Measurements from ENCODE around the gene CHST12.
"Not testable (repeated sequence)": the region's sequence is repeated elsewhere in the genome, so short reads cannot be mapped to it uniquely, and the experiment has no call there.

Gene CHST12

DNA sequence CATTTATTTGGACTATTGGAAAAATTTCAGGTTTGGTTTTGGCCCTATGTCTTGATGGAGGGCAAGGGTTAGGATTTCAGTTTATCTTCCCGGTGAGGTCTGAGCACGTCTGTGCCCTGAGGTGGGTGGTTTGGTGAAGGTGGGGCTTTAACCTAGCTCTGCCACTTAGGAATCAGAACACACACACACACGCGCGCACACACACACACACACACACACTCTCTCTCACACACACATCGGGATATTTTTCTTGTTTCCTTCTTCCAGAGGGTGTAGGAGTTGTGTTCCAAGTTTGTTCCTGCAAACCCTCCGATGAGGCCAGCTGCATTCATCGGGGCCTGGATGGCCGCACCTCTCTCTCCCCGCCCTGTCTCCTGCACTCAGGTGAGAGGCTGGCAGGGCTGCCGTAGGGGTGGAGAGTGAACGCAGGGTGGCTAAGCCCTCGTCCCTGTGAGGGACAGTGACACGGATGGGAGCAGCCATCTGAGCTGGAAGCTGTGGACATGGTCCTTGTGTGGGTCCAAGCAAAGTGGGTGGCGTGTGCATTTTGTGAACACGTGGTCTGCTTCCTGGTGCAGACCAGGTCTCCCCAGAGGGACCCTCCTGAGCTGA lies 34.2 kb downstream of the CHST12 start:
- DNase-seq: no peak

DNA sequence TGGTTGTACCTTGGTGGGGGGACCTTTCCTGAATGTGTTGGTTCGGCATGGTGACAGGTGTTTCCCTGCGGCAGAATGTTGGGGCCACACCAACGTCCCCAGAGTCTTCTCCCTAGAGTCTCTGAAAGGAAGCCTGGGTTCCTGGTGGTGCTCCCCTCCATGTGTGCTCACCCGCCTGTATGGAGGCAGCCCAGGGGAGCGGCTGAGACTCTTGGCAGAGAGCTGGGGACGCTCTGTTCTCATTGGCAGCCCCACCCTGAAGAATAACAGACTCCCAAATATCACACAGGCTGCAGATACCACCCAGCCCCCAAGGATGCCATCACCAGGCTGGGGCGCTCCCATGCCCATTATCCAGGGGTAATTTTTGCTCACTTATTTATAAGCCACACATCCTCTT lies 34.8 kb downstream of the CHST12 start:
- no peak for DNase-seq

DNA sequence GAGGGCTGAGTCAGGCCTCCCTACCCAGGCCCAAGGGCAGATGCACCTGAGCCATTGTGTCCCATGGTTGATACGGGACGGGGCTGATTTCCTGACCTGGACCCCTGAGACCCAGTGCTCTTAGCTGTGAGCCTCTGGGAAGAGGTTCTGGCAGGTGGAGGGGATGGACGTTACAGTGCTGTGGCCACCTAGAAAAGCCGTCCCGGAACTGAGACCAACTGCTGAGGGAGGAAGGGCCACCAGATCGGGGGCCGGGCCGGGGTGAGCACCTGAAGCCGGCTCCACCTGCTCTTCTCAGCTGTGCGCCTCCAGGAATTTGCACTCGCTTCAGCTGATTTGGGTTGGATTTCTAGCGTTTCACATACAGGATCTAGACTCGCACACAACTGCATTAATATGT lies 35.4 kb downstream of the CHST12 start:
- no peak for DNase-seq

DNA sequence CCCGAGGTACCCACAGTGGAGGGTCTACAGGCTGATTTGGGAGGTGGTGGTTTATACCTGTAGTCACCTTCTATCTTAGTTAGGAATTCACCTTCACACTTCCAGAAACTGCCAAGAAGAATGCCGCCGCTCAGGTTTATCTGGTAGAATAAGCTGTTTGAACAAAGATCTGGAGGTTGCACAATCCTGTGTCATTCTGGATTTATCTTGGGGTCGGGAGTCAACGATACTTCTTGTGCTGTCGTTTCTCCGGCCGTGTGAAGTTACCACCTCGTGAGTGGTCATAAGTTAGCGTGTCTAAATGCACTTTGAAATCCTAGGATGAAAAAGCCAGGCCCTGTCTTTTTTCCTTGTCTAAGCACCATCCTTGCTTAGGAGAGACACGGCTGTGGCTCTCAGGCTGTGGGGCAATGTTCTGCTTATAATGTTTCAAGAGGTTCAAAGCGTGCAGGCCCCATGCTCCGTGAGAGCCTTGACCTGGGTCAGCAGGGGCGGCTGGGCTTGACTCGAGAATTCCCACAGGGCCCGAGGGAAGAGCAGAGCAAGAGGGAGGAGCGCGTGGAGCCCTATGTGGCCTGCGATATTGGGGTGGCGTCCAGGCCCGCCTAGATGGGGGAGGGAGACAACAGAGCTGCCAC lies 37.3 kb downstream of the CHST12 start:
- DNase-seq: peak; percentile 20

DNA sequence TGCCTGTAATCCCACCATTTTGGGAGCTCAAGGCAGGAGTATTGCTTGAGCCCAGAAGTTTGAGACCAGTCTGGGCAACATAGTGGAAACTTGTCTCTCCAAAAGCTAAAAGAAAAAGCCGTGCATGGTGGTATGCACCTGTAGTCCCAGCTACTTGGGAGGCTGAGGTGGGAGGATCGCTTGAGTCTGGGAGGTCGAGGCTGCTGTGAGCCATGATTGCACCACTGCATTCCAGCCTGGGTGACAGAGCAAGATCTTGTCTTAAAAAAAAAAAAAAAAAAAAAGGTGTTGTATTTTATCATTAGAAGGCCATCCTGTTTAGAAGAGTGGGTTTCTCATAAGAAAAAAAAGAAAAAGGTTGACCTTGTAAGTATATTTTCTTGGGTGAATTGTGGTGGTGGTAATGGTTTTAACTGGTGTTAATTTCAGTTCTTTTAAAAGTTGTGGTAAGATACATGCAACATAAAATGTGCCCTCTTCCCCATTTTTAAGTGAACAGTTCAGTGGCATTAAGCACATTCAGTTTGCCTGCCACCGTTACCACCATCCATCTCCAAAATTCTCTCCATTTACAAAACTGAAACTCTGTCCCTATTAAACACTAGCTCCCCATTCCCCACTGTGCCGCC lies 38.1 kb downstream of the CHST12 start:
- DNase-seq: no peak

DNA sequence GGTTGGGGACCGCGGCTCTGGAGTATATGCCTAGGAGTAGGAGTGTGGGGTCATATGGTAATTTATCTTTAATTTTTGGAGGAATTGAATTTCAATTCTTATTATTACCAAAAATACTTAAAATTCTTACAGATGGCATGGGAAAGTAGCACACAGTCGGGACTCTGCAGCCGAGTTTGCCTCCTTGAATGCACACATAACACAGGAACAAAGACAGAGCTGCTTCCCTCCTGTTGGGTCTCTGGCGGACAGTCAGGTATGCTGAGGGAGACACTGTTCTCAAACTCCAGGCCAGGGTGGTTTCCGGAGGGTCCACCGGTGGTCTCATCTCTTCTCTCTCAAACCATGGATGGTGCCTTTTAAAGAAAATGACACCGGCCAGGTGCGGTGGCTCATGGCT lies 40.1 kb downstream of the CHST12 start:
- no peak for DNase-seq

DNA sequence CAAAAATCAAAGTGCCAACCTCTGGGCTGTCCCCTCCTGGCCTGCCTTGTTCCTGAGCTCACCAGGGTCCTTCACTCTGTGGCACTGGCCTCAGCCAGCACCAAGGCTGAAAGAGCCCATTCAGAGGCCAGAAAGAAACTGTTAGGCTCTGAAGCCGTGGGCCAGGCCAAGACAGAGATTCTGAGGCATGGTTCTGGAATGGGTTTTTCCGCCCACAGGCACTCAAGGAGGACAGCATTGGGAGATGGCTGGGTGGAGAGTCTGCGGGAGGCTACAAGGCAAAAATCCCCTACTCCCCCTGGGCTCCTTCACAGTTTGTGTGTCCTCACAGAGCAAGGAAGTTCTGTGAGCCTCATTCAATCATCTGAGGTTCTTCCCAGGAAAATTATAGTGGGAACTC lies 41.1 kb downstream of the CHST12 start:
- peak; percentile 63 for DNase-seq

DNA sequence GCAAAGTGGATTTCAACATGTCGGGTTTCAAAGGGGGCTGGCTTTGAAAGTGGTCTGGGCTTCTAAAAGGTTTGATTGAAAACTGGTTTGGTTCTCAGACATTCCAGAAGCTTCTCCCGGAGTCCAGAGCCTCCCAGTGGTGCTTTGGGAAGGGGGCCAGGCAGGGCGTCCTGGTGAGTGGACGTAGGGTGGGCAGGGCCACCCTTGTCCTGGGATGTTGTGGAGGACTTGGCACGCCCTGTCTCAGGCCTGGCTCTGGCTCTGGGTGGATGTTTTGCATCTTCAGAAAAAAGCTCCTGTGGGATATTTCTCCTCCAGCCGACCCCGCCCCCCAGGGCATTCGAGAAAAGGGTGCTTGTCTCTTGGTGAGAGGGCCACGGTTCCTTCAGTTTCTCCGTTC lies 41.6 kb downstream of the CHST12 start:
- DNase-seq: no peak

DNA sequence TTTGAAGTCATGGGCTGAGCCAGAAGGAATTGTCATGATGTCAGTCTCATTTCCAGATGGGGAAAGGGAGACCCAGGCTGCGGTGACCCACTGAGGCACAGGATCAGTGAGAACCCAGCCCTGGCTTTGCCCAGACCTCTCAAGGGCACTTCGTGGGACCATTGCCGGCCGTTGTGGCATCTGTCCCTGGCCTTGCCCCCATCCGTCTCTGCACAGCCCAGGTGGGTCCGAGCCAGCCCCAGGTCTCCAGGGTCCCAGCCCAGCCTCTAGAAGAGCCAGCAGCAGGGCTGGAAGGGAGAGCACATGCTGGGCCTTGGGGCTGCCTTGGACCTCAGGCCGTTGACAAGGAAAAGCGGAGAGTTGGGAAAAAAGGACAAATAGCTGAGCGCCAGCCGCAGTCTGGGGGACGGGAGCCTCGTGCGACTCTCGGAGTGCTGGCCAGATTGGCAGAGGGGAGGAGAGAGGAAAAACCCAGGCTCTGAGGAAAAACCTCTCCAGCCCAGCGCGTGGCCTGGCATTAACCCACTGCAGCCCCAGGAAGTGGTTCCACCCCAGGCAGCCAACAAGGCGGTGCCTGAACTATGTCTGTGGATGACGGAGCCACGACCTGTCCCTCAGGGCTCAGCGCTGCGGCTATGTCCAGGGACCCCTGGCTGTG lies 42.6 kb downstream of the CHST12 start:
- no peak for DNase-seq

DNA sequence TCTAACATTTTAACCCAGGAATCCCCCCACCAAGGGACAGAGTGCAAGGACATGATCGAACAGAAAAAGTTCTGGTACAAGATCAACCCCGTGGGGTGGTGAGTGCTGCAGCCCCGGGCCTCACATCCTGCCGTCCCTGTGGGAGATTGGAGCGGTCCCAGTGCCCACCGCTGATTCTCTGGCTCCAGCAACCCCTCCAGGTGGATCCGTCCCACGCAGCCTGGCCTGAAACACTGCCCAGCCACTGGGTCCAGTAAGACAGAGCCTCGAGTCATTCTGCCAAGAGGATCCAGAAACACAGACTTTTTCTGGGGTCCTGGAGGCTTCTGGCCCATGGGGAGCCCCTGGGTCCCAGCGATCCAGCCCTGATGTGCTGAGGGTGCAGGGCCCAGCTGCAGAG lies 43.3 kb downstream of the CHST12 start:
- no peak for DNase-seq

DNA sequence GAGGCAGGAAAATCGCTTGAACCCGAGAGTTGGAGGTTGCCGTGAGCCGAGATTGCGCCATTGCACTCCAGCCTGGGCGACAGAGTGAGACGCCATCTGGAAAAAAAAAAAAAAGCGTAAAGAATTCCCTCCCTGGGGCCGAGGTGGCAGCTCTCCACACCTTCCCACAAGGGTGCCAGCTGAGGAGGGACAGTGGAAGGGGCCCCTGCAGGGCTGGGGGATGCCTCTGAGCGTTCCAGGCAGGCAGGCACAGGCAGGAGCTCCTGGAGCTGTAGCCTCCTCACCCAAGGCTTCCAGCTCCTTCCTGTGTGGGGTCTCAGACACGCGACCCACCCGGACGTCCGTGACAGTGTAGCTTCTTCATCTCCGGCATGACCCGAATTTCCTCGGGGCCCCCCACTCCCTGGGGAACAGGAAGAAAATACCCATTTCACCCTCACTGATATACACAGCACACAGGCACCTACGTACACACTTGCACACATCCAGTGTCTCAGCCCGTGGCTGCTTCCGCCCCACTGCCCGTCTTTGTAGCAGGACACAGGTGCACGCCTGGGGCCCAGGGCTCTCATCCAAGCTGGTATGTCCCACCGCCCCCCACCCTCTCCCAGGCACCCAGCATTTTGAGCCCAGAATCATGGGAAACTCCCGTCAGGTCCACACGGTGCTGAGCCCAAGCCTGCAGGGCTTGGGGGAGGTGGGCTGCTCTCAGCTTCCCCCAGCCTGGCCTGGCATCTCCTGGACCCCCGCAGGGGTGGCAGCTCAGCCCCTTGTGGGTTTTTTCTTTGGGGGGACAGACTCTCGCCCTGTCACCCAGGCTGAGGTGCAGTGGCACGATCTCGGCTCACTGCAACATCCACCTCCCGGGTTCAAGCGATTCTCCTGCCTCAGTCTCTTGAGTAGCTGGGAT lies 47.0 kb downstream of the CHST12 start:
- no peak for DNase-seq

DNA sequence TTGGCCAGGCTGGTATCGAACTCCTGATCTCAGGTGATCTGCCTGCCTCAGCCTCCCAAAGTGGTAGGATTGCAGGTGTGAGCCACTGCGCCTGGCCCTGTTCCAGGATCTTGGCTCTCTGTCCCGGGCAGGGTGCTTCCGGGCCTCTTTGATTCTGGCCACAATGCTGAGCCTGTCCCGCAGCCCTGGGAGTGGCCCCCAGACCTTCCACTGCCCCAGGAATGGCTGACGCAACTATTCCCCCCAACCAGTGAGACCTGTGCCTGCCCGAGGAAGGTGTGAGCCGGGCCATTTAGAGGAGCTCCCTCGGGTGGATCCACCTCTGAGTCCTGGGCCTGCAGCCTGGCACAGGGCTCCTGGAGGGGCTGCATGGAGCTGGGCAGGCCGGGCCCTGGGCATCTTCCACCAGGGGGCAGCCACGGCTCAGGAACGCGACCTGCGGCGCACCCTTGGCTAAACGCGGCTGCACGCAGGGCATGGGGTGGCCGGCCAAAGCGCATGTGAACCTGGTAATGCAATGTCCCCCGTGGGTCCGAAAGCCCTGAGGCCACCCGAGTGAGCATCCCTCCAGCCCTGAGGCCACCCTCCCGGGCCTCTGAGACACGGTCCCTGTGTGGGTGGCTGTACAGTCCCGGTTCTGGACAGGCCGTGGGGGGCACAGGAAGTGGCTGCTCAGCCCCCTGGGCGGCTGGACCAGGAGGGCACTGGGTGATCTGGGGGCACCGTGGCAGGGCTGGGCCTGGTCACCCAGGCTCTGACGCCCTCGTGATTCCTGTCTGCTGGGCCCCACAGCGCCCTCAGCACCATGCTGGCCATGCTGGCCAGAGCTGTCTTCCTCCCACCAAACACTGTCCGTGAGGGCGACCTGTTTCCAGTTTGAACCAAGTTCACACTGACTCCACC lies 48.0 kb downstream of the CHST12 start:
- peak; percentile 85 for DNase-seq

DNA sequence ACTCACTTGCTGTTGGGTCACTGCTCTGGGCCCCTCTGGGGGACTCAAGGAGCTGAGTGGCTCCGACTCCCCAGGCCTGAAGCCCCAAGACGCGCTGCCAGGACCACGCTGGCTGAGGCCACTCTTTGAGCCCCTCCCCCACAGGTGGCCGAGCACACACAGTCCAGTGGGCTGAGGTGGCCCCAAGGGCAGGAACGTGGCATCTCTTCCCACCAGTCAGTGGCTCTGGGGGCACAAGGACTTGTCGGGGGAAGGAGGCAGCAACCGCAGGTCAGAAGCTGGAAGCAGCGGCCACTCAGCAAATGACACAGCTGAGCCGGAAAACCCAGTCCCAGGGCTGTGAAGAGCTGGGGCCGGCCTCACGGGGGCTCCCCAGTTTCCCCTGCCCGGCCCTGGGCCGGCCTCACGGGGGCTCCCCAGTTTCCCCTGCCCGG lies 48.7 kb downstream of the CHST12 start:
- DNase-seq: no peak

DNA sequence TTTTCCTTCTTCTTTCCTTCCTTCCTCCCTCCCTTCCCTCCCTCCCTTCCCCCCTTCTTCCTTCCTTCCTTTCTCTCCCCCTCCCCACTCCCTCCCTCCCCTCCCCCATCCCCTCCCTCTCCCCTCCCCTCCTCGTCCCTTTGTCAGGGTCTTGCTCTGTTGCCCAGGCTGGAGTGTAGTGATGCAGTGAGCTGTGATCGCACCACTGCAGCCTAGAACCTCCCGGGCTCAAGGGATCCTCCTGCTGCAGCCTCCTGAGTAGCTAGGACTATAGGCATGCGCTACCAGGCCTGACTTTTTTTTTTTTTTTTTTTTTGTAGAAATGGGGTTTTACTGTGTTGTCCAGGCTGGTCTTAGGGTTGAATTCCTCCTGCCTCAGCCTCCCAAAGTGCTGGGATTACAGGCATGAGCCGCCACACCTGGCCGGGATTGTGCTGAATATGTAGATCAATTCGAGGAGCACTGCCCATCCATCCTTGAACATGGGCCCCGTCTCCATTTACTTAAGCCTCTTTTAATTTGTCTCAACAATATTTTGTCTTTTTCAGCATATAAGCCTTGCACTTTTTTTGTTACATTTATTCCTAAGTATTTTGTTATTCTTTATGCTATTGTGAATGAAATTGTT lies 49.3 kb downstream of the CHST12 start:
- DNase-seq: no peak

DNA sequence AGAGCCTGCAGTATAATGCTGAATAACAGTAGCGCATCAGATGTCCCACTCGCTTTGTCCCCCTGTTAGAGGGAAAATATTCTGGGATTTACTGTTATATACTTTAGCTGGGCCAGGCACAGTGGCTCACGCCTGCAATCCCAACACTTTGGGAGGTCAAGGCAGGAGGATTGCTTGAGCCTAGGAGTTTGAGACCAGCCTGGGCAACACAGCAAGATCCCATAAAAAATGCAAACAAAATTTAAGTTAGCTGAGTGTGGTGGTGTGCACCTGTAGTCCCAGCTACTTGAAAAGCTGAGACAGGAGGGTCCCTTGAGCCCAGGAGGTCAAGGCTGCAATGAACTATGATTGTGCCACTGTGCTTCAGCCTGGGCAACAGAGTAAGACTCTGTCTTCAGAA lies 50.4 kb downstream of the CHST12 start:
- DNase-seq: not testable (repeated sequence)

DNA sequence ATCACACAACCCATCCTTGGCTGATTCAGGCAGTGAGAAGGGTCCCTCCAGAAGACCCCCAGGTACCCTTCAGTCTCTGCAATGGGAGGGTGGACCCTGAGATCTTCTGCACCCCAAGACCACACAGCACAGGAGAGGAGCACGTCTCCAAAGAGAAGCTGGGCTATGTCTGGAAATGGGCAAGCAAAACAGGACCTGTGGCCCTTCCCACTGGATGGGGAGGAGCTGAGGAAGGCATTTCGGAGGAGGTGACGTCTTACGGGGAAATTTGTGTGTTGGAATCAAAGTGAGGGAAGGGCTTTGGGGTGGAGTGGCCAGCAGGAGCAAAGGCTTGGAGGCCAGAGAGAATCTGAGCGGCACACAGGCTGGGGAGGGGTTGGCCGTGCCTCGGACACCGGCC lies 56.3 kb downstream of the CHST12 start:
- no peak for DNase-seq

DNA sequence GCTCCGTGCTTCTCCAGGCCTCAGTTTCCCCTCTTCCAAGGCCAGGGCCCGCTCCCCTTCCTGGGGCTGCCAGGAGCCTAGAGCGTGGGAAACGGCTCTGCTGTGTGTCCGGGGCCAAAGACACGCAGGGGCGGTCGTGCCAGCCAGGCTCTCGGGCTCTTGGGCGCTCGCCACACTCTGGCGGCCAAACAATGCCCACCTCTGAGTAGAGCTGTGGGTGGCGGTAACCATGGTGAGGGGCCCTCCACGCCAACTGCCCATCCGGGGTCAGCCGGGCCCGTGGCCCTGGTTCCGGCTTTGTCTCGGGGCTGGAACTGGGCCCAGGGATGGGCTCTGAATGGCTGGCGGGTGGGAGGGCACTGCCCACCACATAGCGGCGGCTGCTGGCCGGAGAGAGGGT lies 56.8 kb downstream of the CHST12 start:
- DNase-seq: no peak

DNA sequence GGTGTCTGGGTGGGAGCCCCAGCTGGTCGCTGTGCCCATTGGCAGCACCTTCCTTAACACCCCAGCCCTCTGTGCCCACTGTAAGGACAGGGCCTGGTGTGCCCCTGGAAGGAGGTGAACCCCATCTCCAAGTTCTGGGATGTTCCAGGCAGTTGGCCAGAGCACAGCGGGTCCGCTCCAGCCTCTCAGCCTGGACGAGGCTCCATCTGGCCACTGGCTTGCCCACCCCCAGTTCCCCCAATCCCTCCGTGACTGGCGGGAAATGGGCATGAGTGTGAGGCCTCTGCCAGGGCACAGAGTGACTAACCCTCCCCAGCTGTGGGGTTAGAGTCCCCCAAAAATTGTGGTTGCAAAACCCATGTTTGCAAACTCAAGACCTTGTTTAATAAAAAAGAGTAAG lies 57.2 kb downstream of the CHST12 start:
- DNase-seq: no peak

DNA sequence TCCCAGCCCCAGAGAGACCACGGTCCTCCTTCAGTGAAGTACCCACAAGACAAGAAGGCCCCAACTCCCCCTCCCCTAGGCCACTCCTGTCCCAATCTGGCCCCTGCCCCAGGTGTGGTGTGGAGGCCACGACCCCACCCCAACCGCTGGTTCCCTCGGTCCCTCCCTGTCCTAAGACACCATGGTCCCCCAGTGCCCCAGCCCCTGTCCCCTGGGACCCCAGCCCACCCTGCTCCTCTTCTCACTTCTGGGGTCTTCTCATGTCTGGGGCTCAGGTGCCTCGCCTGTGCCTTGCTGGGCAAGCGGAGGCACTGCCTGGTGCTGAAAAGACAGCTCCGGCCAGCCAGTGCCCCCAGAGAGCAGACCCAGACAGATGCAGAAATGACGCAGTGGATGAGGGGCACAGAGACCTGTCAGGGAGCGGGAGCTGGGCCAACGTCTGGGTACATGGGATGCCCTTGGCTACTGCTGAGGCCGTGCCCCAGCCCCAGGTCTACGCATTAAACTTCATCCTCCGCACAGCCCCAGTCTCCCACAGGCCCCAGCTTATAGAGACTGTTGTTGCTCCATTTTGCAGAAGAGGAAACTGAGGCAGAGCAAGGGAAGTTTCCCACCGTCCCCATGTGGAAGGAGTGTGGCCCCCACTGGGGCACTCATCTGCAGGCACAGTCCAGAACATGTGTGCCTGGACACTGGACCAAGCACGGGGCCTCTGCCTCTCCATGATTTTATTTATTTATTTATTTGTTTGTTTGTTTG lies 58.0 kb downstream of the CHST12 start:
- no peak for DNase-seq

DNA sequence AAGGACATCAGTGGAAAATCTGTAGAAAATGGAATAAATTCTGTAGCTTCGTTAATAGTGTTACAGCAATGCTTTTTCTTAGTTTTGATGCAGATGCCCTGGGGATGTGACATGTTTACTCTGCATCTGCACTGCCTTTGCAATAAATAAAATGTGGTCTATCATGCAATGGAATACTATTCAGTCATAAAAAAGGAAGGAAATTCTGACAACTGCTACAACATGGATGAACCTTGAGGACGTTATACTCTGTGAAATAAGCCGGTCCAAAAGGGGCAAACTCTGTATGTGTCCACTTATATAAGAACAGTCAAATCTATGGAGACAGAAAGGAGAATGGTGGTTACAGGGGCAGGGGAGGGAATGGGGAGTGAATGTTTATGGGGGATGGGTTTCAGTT lies 59.3 kb downstream of the CHST12 start:
- DNase-seq: no peak

DNA sequence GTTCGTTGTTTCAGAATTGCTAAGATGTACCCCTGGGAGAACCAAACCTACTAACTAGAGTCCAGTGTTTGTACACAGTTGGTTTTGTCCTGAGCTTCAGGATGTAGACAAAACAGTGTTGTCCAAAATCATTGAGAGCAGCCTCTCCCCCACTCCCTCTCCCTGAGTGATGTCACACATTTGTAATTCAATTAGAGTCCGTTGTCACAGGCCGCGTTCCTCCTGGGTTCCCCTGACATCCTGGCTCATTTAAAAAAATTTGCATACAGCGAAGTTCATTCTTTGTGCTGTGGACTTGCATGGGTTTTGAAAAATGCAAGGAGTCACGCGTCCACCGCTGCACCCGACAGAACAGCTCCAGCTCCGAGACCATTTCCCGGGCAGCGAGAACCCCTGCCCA lies 62.5 kb downstream of the CHST12 start:
- no peak for DNase-seq
